A549 (cell line): ENCODE results near the gene FAM78B. TPM values are rescaled to one million over a fixed set of nuclear protein-coding genes. Genes with fewer than 3 reads are reported as not detected.

ENCODE experiments used
- ATAC-seq, 2 experiments: fragments of 200-7000 bp in 1 of 2; fragments of >200 bp in 1 of 2; cut with Nextera tagmentation in 1 of 2; cut with Tn5 transposase in 1 of 2; 3 replicates each; pipeline versions ENCODE4 v1.8.0 to v1.9.1; 2018 to 2020; ENCODE audit warnings: mild to moderate bottlenecking in 1 of 2, moderate library complexity in 1 of 2
- CTCF ChIA-PET: fragments of 300-600 bp; sonication (Branson Sonifier 250); formaldehyde crosslinking; extraction: SDS; loops from one replicate; lab custom pipeline; 2021; ENCODE audit warnings: antibody characterized with exemption, inconsistent platforms; lab: Yijun Ruan, JAX
- POLR2A ChIA-PET: fragments of 350-600 bp; formaldehyde crosslinking; extraction: SDS; loops from one replicate; lab custom pipeline; 2021; ENCODE audit warnings: antibody characterized with exemption, inconsistent platforms; lab: Yijun Ruan, JAX
- DNase-seq, 2 experiments: peaks; one replicate each; pipeline versions ENCODE4 v3.0.0 to v3.0.0-alpha.2; 2011 to 2016; ENCODE audit warnings: low read depth in 1 of 2, low spot score in 1 of 2
- FAIRE-seq: peaks from 2 replicates; lab custom pipeline; 2011; peaks lifted over from hg19 to GRCh38; lab: Jason Lieb, UNC
- H3K27ac ChIP-seq, 2 experiments: fragments of >200 bp; sonication (Bioruptor Twin); formaldehyde crosslinking; 3 replicates each; pipeline ENCODE4 v1.5.1; 2016 to 2017
- H3K4me1 ChIP-seq: fragments of >200 bp; sonication (Bioruptor Twin); formaldehyde crosslinking; 3 replicates; pipeline ENCODE4 v1.6.1; 2016
- H3K4me2 ChIP-seq: fragments of >200 bp; sonication (Bioruptor Twin); formaldehyde crosslinking; 3 replicates; pipeline ENCODE4 v1.6.1; 2016
- H3K4me3 ChIP-seq: fragments of >200 bp; sonication (Bioruptor Twin); formaldehyde crosslinking; 3 replicates; pipeline ENCODE4 v1.5.1; 2016
- H3K9me3 ChIP-seq: fragments of >200 bp; sonication (Bioruptor Twin); formaldehyde crosslinking; 3 replicates; pipeline ENCODE4 v1.6.1; 2016
- FOSL2 ChIP-seq, 2 experiments: fragments of 450-650 bp in 1 of 2; fragments of >200 bp in 1 of 2; sonication (Bioruptor Twin) in 1 of 2; formaldehyde crosslinking; IDR thresholded peaks; 2 replicates each; pipeline versions ENCODE4 v1.5.0 to v1.6.1; 2016 to 2020; ENCODE audit warnings: mild to moderate bottlenecking in 1 of 2, moderate library complexity in 1 of 2
- GATA3 ChIP-seq: IDR thresholded peaks from 2 replicates; pipeline ENCODE4 v1.6.1; 2012; ENCODE audit warnings: borderline replicate concordance
- HDAC2 ChIP-seq: fragments of 200-600 bp; sonication (generic); IDR thresholded peaks from 2 replicates; pipeline ENCODE4 v1.6.1; 2016
- HEYL ChIP-seq: fragments of 250-450 bp; sonication (Bioruptor Pico); IDR thresholded peaks from 2 replicates; pipeline ENCODE4 v1.8.0; 2021; ENCODE audit warnings: mild to moderate bottlenecking, moderate library complexity
- NR3C1 ChIP-seq: fragments of >200 bp; sonication (Bioruptor Twin); formaldehyde crosslinking; IDR thresholded peaks from 3 replicates; pipeline ENCODE4 v1.6.1; 2017
- RFX5 ChIP-seq: fragments of 450-650 bp; IDR thresholded peaks from 2 replicates; pipeline ENCODE4 v1.7.1; 2014; ENCODE audit warnings: antibody characterized with exemption, mild to moderate bottlenecking, moderate library complexity
- SMC3 ChIP-seq: fragments of >200 bp; sonication (Bioruptor Twin); formaldehyde crosslinking; IDR thresholded peaks from 3 replicates; pipeline ENCODE4 v1.6.1; 2018; ENCODE audit warnings: inconsistent platforms
- ZNF302 ChIP-seq: fragments of 250-450 bp; sonication (Bioruptor Pico); IDR thresholded peaks from 2 replicates; pipeline ENCODE4 v1.9.0; 2021; ENCODE audit warnings: inconsistent platforms, mild to moderate bottlenecking, moderate library complexity
- ZSCAN20 ChIP-seq: fragments of 250-450 bp; sonication (Bioruptor Pico); IDR thresholded peaks from 2 replicates; pipeline ENCODE4 v1.8.0; 2022; ENCODE audit warnings: mild to moderate bottlenecking, moderate library complexity
- WGBS: methylation state at CpG from one replicate; pipeline ENCODE4 v1.1.6; 2017; ENCODE audit errors: missing lambda C conversion rate; 5-methylcytosine and 5-hydroxymethylcytosine counted together
- polyA plus RNA-seq, 4 experiments: library from polyadenylated mRNA; depleted of rRNA in 3 of 4; stranded (reverse); fragments of >200 nt; fragmentation: RNase III in 1 of 4; extraction: RNeasy Plus Mini Kit Qiagen cat#74134 plus additional on column Dnase treatment in 1 of 4; gene quantifications; 2 replicates in 3 of 4; 3 replicates in 1 of 4; pipeline ENCODE4 v1.2.3, GENCODE V29; 2011 to 2017
- small RNA-seq, 6 experiments: library from RNA; depleted of rRNA; stranded (forward); fragments of <200 nt; gene quantifications; one replicate each; pipeline ENCODE3, GENCODE V24; 2012
- TF ChIP-seq, protein P1 (sequence below): fragments of >200 bp; sonication (Bioruptor Twin); formaldehyde crosslinking; IDR thresholded peaks from 2 replicates; pipeline ENCODE4 v1.6.1; 2016

The FAM78B gene
- polyA plus RNA-seq, 2 of the 4 experiments (the other 2 are of a cell fraction), result 0.13 to 0.34 TPM

- Histone ChIP-seq H3K4me3 (no peak overlapping the region), H3K4me2 (no peak overlapping the region), H3K9me3 (no peaks in the 10 kb centered on the region), H3K27ac (no peak overlapping the region), H3K4me1 (no peaks in the 10 kb centered on the region)
- 15% methylated on average over 1 of the region's 1 CpG for WGBS
- ChIA-PET CTCF (no interaction called here), POLR2A (no interaction called here)
- ATAC-seq (no peak), DNase-seq (no peak), FAIRE-seq (no peak)
- TF ChIP-seq HDAC2 (no peak), RFX5 (no peak)
Measured at GRCh38 chr1:166026555-166026954, 140.2 kb downstream of the FAM78B start.

DNA sequence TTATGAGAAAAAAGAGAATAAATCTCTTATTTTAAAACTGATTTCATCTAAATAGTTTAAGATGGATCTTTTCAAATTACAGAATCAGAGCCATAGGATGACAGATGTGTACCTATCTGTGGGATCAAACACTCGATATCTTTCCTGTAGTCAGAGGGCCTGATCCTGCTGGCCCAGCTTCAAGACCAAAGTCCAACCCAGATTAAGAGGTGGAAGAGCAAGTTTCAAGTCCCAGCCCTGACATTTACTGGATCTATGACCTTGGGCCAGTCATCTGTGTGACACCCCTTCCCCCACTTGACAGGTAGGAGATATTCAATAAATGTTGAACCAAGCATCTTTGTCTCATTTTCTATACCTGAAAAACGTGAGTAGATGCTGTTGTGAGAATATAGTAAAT, 140.7 kb downstream of the FAM78B start:
- ChIA-PET POLR2A (no interaction called here), CTCF (no interaction called here)
- H3K4me3 ChIP-seq, result no peak overlapping the region
- TF ChIP-seq ZSCAN20 (CRISPR knock-in tag), result no peak
- H3K4me1 ChIP-seq, result no peaks in the 10 kb centered on the region
- H3K4me2 ChIP-seq, result no peak overlapping the region
- no peak for ATAC-seq
- H3K27ac ChIP-seq, result no peak overlapping the region
- H3K9me3 ChIP-seq, result no peaks in the 10 kb centered on the region
- WGBS, result 2% methylated on average over 2 of the region's 2 CpGs
- FAIRE-seq, result no peak
- DNase-seq, result no peak

- Histone ChIP-seq H3K4me2 (no peak overlapping the region), H3K27ac (no peak overlapping the region), H3K4me1 (no peaks in the 10 kb centered on the region), H3K4me3 (no peak overlapping the region), H3K9me3 (no peaks in the 10 kb centered on the region)
- POLR2A ChIA-PET, result no interaction called here
- WGBS, result 0% methylated on average over 3 of the region's 3 CpGs
- CTCF ChIA-PET, result no interaction called here
- no peak for DNase-seq
- ATAC-seq, result no peak
- FAIRE-seq, result no peak
- no peak for TF ChIP-seq ZNF302
- no peak for TF ChIP-seq FOSL2 (IDR thresholded peaks at IDR 0.05)
- no peak for TF ChIP-seq FOSL2 (CRISPR knock-in tag; IDR thresholded peaks at IDR 0.05)
- TF ChIP-seq HEYL (CRISPR knock-in tag), result no peak
- no peak for TF ChIP-seq NR3C1
- TF ChIP-seq, protein P1, sequence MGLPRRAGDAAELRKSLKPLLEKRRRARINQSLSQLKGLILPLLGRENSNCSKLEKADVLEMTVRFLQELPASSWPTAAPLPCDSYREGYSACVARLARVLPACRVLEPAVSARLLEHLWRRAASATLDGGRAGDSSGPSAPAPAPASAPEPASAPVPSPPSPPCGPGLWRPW, result no peak
- no peak for TF ChIP-seq GATA3
- no peak for TF ChIP-seq RFX5
- no peak for TF ChIP-seq SMC3
Measured at GRCh38 chr1:166020210-166020609, 146.6 kb downstream of the FAM78B start.

Small RNA genes within 50 kb of the gene (small RNA-seq; reads per million reads assigned to genes)
- gene MIR921 (0 reads per million in 6 experiments), gene RNA5SP64 (0 reads per million in 6 experiments)
